HG03196 (cell line): ENCODE measurements around the gene TTI1.

Experiments
- ATAC-seq: cut with Tn5 transposase; IDR thresholded peaks from one replicate; pipeline ENCODE4 v1.9.1; 2021; ENCODE audit not compliant: unreplicated experiment

Gene TTI1

DNA sequence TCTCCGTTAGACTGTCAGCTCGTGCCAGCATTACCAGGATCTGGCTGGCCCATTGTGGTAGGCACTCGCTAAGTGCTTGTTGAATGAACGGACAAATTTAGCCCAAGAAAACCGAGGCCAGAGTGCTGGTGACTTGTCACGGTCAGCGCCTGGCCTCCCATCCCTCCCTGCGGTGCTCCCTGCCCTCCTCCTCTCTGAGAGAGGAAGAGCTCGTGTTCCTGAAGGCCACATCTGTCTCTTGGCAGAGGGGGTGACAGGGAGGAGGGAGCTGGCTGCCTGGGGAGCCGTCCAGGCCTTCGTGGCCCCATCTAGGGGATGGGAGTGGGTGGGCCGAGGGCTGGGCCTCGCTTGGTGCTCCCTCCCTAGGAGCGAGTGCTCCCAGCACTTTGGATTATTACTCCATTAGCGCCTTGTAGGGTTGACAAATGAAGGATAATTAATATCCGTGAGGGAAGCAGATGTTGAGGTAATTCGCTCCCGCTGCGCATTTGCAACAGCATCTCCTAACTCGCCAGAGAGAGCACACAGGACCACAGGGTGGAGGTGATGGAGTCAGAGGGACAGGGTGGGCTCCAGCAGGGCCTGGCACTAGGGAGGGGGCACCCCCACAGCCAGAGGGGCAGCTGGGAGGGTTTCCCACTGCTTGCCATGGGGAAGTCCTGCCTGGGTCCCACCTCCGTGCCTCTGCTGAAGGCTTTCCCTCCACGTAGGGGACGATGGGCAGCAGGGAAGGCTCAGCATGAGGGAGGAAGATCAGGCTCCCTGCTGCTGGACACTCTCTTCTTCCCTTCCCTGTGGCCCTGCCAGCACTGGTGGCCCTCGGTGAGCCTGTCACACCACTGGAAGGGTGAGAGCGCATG, 93.3 kb downstream of the TTI1 start:
- ATAC-seq: no peak

DNA sequence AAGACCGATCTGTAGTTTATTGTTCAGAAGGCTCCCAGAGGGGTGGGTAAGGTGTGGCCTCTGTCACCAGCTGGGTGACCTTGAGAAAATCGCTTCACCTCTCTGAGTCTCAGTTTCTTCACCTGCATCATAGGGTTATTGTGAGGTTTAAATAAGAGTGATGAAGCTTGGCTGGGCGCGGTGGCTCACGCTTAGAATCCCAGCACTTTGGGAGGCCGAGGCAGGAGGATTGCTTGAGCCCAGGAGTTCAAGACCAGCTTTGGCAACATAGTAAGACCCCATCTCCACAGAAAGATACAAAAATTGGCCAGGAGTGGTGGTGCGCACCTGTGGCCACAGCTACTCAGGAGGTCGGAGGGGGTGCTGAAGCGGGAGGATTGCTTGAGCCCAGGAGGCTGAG, 94.3 kb downstream of the TTI1 start:
- ATAC-seq: no peak

DNA sequence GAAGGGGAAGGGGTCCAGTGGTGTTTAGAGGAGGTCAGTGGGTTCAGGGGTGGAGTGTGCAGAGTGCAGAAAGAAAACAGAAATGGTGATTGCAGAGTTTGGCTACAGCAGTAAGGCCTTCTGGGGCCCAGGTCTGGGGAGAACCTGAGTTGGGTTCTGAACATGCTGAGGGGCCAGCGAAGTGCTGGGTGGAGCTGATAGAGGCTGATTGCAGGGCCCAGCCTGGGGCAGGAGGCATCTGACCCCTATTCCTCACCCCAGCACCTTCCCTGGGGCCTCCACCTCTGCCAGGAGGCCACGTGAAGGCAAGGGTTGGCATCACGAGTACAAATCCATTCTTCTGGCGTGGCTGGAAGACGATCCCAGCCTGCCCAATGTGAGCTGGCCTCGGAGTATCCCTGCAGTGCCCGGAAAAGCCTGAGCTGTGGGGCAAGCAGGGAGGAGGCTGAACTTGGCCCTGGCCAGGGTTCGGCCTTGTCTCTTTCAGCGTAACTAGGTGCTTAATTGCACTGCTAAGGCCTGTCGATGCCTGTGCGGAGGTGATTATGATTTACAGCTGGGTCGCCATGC, 95.0 kb downstream of the TTI1 start:
- no peak for ATAC-seq

DNA sequence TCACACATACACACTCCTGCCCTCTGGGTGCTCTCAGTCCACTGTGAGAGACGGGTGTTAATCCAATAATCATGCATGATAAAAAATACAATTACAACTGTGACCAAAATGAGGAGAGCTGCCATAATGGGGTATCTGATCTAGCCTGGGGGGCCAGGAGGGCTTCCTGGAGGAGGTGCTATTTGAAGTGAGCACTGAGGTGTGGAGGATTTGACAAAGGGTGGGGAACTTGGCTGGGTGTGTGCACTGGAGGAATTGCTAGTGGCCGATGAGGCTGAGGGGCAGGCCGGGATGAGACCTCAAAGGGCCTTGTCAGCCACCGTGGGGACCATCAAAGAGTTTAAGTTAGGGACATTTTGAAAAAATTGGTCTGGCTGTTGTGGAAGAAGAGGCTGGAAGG, 95.6 kb downstream of the TTI1 start:
- ATAC-seq: no peak

DNA sequence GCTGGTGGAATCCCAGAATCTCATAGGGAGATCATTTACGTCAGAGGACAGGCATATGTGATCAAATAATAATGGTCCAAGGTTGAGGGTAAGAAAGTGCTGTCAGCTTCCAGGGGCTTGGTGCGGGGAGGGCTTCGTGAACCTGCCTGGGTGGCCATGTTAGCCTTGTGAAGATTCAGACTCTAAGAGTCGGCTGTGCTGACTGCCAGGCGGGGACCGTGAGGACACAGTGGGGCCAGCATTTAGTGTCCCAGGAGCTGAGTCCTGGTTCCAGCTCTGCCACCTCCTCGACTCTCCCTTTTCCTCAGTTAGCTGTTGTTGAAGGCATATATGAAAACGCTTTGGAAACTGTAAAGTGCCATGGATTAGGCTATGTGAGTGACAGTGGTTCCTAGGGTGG, 96.8 kb downstream of the TTI1 start:
- no peak for ATAC-seq

DNA sequence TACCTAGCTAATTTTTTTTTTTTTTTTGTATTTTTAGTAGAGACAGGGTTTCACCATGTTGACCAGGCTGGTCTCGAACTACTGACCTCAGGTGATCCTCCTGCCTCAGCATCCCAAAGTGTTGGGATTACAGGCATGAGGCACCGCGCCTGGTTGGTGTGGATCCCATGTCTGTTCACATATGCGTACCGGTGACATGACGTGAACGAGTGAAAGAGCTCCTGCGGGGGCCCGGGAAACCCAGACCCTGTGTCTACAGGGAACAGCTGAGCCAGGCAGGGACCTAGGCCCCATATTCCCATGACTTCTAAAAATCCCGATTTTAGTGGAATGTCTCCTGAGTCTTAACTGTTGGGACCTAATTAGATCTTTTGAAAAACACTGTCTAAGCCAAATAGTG, 97.2 kb downstream of the TTI1 start:
- ATAC-seq: no peak

DNA sequence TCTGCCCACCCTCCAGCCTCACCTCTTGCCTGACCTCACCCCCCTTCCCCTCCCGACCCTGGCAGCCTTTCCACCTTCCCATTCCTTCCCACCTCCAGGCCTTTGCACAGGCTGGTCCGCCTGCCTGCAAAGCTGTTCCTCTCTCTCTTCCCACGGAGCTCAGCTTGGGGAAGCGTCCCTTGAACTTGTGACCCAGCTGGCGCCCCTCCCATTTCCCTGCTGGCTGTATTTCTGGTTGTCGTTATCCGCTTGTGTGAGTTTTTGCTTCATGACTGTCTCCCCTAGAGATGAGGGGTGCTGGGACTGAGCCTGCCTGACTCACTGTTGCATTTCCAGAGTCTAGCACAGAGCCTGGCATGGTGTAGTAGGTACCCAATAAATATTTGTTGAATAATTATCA, 97.8 kb downstream of the TTI1 start:
- no peak for ATAC-seq

DNA sequence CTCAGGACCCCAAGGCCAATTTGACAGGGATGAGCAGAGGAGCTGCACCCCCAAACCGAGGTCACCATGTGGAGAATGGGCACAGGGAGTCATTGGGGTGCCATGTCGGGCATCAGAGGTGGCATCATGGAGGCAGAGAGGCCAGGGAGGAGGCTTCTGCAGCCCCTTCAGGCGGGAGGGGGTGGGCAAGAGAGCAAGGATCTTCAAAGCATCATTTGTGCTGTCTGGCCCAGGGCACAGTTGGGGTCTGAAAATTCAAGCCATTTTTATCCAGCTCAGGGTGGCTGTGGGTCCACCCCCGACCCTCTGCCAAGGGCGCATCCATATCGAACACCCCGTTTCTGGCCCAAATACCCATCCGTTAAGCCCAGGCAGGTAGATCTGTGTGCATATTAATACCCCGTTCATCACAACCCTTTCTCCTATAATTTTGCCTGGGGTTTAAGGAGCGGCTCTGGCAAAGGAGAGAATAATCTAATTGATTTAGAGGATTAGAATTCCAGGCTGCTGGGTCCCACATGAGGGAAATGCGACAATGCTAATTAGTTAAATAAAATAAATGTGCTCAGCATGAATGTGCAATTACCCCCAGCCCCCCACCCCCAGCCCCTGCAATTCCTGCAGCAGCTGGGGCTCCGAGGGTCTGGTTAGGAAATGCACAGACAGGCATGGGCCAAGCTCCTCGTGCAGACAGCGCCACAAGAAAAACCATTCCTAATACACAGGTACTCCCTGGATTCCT, 98.5 kb downstream of the TTI1 start:
- no peak for ATAC-seq

DNA sequence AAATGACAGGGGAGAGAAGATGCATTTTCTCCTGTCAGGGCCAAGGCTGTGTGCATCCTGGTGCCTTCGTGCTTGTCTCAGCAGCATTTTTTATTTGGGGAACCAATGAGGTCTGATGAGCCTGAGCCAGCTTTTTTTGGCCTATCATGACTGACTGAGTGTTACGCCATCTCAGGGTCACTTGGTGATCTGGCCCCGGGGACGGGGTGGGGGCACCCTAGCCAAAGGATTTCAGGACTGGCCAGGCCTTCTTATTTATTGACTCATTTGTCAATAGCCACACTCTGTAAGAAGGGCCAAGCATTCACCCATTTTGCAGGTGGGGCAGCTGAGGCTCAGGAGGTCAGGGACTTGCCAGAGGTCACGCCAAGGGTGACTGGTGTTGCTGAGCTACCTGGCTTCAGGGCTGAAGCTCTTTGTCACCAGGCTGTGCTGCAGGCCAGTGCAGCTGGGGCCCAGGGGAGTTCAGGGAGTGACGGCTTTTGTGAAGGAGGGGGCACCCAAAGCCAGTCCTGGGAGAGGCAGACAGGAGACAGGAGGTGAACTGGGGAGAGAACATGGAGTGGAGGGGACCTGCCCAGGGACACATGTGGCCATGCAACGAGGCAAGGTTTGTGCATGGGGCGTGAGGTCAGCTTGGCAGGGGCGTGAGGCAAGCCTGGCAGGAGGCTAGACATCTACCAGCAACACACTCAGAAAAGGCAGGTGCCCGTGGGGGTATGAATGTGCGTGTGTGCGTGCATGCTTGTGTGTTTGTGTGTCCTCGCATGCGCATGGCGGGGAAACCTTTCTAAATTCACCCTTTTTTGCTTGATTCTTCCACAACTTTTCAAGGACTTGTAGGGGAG, 99.2 kb downstream of the TTI1 start:
- ATAC-seq: no peak
